SW480 (cell line): ENCODE measurements around the gene GPATCH4.
"Not testable (repeated sequence)": the region's sequence is repeated elsewhere in the genome, so short reads cannot be mapped to it uniquely, and the experiment has no call there.

ENCODE experiments used
- DNase-seq: peaks from one replicate; pipeline ENCODE4 v3.0.0-alpha.2; 2016; ENCODE audit warnings: low spot score

GPATCH4 gene

DNA sequence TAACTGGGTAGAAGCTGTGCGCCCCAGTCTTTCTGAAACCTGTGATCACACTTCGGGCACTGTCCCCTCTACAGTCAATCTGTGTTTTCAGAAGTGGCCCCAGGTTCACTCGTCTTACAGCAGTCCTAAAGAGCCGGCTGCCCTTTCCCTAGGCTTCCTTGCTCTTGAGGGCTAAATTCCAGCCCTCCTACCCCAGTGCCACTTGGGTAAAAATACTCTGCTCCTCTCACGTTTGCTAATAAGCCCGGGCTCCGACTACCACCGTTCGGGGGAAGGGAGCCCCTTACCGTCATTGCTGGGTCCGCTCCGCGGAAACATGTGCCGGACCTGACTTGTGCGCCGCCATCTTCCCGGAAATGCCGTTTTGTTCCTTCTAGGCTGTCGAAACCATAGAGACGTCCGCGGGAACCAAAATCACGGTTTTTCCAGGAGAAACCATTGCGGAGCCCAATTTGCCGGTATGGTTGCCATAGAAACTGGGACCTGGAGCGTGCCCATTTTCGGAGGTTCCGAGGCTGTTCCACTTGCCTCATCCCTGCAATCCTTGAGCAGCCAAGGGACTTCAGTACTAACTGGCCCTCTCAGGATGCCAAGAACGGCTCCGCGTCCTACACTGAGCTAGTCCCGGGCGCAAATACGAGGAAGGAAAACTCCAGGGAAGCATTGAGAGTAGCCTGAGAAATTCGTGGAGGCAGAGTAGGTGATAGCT lies at the start of gene GPATCH4:
GPATCH4 (minus strand) TSS at position 358 of the 709 bp plus-strand sequence.
- DNase-seq, result peak; percentile 71

DNA sequence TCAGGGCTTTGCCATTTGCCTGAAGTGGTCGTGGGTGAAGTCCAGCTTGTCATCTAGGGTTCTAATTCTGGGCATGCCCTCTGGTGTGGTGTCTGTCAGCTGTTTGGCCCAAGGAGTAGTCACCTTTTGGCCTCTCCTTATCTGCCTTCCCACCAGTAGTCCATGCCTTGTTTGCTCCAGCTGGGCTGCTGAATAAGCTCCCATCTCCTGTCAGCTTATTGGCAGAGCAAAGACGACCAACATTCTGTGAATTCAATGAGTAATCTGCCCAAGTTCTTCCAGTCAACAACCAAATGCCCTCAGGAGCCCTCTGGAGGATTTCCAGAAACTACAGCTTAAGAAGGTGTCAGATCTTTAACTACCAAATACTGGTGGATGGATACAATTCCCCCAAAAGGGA lies 47.7 kb upstream of the GPATCH4 start:
- DNase-seq, result no peak

DNA sequence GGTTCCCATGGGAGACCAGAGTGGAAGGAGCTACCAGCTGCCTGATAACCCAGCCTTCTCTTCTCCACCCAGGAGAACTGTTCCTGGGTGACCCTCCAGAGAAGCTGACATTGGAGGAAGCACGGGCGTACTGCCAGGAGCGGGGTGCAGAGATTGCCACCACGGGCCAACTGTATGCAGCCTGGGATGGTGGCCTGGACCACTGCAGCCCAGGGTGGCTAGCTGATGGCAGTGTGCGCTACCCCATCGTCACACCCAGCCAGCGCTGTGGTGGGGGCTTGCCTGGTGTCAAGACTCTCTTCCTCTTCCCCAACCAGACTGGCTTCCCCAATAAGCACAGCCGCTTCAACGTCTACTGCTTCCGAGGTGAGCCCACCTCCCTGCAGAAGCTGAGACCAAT lies 47.2 kb upstream of the GPATCH4 start:
- DNase-seq, result no peak

DNA sequence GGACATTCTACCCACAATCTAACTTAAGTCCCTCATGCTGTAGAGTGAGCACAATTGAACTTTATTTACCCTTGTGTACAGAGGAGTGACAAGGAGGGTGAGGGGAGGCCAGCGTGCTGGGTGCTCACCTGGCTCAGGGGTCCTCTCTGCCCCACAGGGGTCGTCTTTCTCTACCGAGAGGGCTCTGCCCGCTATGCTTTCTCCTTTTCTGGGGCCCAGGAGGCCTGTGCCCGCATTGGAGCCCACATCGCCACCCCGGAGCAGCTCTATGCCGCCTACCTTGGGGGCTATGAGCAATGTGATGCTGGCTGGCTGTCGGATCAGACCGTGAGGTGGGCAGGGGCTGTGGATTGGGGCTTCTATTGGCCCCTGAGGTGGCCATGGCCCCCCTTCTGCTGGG lies 46.1 kb upstream of the GPATCH4 start:
- DNase-seq, result no peak

DNA sequence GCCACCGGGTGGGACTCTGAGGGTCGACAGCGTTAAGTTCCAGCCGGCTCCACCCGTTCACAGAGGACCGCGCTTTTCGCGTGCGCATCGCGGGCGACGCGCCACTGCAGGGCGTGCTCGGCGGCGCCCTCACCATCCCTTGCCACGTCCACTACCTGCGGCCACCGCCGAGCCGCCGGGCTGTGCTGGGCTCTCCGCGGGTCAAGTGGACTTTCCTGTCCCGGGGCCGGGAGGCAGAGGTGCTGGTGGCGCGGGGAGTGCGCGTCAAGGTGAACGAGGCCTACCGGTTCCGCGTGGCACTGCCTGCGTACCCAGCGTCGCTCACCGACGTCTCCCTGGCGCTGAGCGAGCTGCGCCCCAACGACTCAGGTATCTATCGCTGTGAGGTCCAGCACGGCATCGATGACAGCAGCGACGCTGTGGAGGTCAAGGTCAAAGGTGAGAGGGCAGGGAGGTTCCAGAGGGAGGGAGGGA lies 45.5 kb upstream of the GPATCH4 start:
- DNase-seq, result no peak

DNA sequence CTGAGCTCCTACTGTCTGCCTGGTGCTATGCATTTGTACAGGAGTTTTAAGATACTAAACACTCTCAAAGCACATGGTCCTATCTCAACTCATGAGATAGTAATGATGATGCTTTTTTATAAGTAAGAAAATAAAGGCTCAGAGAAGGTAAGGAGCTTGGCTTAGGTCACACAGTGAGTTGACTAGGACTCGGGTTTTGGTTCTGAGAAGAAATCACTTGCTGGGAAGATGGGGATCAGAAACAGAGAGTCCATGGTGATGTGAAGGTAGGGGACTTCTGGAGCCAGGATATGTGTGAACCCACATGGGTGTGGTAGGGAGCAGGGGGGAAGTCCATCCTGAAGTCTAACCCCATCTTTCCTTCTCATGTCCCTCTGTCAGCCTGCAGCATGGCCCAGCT lies 44.4 kb upstream of the GPATCH4 start:
- DNase-seq, result no peak

DNA sequence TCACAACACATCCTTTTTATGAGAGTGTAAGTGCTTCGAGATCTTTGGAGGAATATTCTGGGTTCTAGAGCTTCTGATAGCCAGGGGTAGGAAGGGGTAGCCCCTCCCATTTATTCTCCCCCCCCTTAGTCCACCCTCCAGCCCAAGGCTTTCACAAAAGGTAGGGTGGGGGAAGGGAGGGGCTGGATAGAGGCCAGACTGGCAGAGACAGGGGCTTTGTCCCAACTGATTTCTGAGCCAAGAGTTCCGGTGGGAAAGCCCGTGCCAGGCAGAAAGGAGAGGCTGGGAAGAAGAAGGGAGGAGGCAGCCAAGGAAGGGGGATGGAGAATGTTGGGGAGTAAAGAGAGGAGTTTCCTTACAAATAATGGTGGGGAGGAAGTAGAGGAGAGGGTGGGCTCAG lies 43.8 kb upstream of the GPATCH4 start:
- DNase-seq, result no peak

DNA sequence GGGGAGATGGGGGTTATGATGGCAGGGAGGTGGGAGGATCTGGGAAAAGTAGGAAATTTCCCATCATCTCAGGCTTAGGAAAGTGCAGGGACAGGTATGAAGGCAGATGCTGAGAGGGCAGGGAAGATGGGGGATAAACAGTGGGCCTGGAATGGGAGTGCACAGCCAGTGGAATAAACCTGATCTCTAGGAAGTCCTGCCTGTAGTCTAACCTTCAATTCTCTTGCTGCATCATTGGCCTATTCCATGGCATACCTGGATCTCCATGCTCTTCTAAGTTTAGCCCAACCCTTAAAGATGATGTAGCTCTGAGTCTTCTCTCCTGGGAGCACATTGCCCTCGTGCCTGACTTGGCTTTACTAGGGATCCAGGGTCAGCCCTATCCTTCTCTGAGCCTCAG lies 43.4 kb upstream of the GPATCH4 start:
- DNase-seq, result no peak

DNA sequence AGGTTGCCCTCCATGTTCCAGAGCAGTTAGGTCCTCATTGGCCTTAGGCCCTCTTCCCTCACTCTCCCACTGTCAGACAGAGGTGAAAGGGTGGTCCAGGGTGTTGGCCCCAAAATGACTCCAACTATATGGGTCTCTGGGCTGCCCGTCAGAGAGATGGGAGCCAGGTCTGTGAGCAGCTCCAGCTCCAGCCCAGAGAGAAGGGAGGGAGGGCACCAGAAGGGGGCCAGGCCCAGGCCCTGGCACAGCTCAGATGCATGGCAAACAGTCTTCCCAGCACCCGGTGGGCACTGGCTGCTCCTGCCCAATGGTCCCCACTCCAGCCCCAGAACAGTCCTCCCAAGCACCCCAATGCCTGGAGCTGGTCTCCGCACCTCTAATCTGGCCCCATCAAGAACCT lies 42.9 kb upstream of the GPATCH4 start:
- DNase-seq, result no peak

DNA sequence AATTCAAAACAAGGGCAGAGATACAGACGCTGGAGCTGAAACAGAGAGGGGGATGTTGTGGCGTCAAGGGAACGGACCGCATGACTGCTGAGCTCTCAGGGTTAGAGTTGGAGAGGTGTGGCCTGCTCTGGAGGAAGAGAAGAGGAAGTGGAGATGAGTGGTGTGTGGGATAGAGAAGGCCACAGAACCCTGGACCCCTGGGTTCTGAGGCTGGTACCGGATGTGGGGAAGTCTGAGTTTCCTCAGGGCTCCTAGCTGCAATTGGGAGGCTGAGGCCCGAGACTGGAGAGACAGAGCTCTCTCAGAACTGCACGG lies 42.5 kb upstream of the GPATCH4 start:
- no peak for DNase-seq

DNA sequence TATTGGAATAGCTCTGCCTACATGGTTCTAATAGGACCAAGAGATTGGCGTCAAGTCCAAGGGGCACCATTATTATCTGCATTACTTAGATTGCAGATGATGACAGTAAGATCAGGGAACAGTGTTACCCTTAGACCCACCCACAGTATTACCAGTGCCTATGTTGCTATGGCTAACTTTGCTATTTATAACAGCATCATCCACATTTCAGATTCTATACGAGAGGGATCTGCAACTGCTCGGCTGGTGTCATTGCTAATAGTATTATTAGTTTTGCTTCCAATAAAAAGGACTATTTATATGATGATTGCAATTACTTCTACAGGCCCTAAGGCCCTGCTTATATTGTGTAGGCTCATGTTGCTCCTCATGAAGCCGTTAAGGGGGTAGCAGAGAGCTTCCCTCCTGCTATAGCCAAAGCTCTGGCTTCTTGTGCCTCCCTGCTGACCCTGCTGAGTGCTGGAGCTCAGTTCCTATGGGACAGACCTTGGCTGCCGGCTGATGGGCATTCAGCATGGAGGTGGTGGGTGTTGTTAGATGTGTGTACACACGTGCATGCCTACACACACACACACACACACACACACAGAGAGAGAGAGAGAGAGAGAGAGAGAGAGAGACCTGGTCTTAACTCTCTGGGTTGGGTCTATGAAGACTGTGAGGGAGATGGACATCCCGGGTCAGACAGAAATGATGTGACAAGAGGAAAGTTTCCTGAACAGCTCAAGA lies 41.9 kb upstream of the GPATCH4 start:
- no peak for DNase-seq

DNA sequence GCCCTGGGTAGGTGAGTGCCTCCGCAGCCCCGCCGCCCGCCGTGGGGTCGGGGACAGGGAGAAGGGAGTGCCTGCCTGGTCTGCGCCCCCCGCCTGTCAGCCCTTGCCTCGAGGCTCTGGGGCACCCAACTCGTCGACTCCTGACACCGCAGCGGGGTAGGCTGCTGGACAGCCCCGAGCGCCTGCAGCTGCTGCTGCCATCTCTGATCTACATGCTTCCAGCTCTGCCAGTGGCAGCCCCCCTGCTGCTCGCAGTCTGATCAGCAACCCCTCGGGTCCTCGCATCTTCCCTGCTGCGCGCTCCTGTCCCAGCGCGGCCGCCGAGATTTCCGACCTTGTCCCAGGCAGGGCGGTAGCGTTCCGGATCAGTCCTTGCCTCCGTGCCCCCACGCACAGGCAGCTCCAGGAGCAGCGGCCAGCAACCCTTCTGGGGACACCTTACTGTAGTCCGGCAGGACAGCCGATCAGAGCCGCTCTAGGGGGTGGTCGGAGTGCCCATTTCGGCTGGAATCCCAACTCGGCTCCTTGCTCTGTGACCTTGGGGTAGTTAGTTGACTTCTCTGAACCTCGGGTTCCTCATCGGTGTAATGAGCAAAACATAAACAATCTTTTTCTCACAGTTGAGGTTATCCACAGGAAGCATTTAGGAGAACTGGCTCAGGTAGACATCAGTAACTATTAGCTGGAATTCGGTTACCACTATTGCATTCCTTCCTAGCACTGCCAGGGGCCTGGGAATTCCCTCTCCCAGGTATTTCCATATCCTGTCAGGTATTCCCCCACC lies 41.2 kb upstream of the GPATCH4 start:
- DNase-seq, result no peak

DNA sequence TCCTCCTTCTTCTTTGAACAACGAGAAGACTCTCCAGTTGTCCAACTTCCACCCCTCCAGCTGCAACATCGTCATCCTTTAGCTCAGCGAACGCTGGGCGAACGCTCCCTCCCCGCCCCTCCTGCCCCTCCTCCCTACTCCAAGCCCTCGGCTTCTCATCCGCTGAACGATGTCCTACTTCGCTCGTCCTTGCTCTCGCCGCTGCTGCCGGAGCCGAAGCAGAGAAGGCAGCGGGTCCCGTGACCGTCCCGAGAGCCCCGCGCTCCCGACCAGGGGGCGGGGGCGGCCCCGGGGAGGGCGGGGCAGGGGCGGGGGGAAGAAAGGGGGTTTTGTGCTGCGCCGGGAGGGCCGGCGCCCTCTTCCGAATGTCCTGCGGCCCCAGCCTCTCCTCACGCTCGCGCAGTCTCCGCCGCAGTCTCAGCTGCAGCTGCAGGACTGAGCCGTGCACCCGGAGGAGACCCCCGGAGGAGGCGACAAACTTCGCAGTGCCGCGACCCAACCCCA lies 40.5 kb upstream of the GPATCH4 start, which contains the start of gene BCAN:
BCAN (plus strand) TSS at position 357 of the 504 bp plus-strand sequence. CDS start 3,938 bp downstream, outside the sequence.
- DNase-seq, result no peak

DNA sequence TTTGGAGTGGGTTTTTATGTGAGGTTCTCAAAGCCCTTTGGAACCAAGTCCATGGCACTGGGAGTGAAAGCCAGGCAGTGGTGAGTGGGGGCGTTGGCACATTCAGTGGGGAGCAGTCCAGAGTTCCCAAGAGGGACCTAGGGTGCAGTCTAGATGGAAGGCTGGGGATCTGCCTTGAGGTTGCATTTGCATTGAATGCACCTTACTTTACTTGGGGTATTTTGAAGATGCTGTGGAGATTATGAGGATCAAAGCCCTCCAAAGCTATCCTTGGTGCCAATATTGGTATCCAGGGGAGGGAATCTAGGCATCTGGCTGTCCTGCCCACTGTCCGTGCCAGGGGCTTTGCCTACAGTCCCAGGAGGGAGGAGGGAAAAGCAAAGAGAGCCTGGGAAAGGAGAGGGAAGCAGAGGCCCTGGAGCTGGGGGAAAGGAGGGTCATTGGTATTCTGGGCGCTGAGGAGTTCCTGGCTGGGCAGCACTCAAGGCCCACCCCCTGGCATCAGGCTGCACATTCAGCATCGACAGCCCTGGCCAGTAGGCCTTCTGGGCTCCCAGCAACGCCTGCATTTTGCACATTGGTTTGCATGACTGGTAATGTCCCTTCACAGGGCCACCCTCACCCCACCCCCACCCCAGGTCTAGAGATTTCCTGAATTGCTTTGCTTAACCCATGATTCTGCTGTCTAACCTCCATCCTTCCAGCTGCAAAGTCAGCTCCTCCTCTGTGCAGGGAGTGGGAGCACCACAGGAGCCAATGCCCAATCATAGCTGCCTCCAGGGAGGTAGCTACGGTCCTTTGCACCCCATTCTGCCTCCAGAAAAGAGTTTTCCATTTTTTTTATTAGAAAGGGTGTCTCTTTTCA lies 39.8 kb upstream of the GPATCH4 start:
- DNase-seq, result no peak

DNA sequence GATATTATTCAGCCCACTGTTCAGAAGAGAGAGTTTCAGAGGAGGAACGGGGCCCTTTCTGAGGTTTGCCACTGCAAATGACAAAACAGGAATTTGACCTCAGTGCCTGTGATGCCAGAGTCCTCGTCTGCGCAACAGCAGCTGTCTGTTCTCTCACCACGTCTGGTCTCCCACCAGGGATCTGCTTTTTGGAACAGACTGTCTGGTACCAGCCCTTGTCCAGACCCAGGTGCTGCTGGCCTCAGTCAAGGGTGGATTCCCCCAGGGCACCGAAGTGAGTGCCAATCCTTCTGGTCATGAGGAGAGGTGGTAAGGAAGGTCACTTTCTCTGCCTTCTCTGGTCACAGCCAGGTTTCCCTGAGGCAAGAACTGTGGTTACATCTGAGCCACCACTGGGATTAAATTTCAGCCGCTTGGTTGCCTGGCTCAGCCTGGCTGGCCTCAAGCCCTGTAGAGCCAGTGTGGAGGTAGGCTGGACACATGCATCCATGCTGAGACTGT lies 38.4 kb upstream of the GPATCH4 start:
- DNase-seq, result peak; percentile 53

DNA sequence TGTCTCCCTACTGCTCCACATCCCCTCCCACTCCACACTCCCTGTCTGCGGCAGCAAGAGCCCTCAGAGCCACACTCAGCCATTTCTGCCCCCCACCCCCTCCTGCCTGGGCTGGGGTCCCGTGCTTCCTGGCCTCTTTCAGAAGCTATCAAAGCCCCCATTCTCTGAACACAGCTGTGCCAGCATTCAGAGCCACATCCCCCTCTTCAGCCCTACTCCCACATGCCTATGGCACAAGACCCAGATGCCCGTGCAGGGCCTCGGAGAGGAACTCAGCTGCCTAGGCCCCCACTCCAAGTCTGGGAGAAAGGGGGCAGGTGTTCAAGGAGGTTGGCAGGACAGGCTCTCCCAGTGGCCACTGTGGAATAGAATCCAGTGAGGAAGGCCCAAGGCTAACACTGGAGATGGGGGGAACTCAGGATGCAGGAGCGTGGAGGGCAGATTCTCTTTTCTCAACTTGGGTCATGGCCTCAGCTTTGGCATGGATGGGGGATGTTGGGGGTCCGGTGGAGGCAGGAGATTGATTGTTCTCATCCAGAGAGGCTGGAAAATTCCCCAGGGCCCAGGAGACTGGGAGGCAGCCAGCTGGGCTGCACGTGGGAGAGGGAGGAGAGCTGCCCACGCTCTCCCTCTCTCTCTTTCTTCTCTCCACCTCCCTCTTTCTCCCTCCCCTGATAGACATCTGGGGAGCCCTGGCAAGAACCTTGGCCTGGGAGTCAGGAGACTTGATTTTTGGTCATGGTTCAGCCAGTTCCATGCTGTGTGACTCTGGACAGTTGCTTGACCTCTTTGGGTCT lies 37.1 kb upstream of the GPATCH4 start:
- DNase-seq, result no peak

DNA sequence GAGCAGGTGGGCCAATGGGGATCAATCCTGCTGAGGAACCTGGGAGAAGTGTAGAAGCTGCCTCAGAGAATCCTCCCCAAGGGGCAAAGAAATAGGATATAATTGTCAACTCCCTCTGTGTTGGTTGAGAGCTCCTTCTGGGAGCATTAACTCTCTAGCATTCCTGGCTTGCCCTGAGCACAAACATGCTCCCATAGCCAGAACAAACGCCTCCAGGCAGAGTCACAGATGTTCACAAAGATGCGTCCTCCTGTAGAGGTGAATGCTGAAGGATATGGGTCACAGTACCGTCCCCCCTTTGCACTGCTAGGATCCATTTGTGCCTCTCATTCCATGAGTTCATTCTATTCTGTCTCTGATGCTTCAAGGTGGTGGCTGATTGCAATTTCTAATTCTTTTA lies 31.1 kb upstream of the GPATCH4 start:
- no peak for DNase-seq

DNA sequence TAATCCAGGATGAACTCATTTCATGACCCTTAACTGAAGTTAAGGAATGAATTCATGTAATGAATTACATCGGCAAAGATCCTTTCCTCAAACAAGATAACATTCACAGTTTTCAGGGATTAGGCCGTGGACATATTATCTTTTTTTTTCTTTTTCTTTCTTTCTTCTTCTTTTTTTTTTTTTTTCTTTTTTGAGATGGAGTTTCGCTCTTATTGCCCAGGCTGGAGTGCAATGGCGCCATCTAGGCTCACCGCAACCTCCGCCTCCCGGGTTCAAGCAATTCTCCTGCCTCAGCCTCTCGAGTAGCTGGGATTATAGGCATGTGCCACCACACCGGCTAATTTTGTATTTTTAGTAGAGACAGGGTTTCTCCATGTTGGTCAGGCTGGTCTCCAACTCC lies 29.9 kb upstream of the GPATCH4 start:
- not testable (repeated sequence) for DNase-seq

DNA sequence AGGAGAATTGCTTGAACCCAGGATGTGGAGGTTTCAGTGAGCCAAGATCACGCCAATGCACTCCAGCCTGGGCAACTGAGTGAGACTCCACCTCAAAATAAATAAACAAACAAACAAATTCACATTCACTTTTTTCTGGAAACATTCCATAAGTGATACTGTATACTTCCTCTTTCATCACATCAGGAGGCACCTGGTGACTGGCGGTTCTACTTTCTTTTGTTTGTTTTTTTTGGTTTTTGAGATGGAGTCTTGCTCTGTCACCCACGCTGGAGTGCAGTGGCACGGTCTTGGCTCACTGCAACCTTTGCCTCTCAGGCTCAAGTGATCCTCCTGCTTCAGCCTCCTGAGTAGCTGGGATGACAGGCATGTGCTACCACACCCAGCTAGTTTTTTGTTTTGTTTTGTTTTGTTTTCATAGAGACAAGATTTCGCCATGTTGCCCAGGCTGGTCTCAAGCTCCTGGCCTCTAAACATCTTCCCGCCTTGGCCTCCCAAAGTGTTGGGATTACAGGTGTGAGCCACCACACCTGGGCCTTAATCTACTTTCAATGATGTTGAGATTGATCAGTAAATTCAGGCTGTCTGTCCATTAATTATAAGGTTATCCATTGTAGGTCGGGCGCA lies 28.7 kb upstream of the GPATCH4 start:
- no peak for DNase-seq

DNA sequence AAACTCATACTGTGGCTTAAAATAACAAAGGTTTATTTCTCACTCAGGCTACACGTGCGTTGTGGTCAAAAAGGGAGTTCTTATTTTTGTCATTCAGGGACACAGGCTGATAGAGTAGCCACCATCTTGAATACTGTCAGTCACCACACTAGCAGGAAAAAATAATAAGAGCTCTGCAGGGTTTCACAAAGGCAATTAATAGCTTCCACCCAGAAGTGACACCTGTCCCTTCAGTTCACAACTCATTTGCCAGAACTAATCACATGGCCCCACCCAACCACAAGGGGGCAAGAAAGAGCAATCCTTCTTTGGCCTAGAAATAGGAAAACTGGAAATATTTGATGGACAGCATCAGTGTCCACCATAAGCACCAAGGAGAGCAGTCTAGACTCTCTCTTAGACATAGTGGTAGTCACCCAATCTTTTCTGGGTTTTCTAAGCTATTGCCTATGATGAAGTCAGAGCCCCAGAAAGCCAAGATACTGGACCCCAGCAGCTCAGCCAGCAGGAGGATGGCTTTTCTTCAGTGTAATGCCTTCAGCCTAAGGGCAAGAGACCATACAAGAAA lies 26.1 kb upstream of the GPATCH4 start:
- no peak for DNase-seq
